ENCODE data around the gene APOBEC2. TPM values are rescaled to one million over a fixed set of nuclear protein-coding genes. Genes with fewer than 3 reads are reported as not detected.

The APOBEC2 gene
- total RNA-seq, 1 experiment from 2014 or later, result not detected

DNA sequence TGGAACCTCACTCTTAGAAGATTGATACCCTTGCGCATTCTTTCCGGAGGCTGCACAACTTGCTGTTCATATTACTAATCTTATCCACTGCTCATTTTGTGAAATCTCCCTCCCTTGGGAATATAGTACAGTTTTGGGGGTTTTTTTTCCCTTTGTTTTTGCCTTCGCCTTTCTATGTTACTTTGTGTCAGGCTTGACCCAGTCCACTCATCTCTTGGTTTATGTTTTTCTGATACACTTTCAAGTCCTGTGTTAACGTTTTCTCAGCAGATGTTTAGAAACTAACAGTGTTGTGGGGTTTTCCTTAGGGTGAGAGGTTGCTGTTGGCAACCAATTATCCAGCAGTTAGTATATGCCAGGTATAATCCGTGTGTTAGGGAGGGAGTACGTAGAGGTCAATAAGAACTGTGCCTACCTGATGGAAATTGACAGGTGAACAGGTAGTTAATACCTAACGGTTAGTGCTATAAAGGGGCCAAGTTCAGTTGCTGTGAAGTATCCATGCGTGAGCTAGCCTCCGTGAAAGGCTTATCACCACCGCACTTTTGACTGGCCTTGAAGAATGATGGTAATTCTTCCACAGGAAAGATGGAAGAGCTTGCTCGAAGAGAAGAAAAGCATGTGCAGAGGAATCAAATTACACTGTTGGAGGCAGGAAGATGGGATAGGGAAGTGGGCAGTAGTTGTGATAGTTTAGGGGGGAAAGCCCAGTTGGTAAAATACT, 21.1 kb downstream of the APOBEC2 start:
- CTCF ChIA-PET, result interaction anchor here (1.4 to 1.6 kb wide), 2 partner anchors 108 to 205 kb away, joined by 3 to 4 read pairs; no protein-coding TSS in a partner anchor
- intact Hi-C loops (cut with micrococcal nuclease; ENCODE audit: unreplicated experiment), result no loop called here

GRCh38 chr6:41074692-41075436, 21.9 kb downstream of the APOBEC2 start:
- BruUV-seq (replicated peaks), result no TSS peak
- no peak for DNase-seq
- peak overlapping the region; percentile 83 for H3K4me3 Mint-ChIP-seq (ENCODE audit: low read depth, unreplicated experiment)
- intact Hi-C loops (cut with micrococcal nuclease; ENCODE audit: unreplicated experiment), result no loop called here
- TF ChIP-seq, protein P1, sequence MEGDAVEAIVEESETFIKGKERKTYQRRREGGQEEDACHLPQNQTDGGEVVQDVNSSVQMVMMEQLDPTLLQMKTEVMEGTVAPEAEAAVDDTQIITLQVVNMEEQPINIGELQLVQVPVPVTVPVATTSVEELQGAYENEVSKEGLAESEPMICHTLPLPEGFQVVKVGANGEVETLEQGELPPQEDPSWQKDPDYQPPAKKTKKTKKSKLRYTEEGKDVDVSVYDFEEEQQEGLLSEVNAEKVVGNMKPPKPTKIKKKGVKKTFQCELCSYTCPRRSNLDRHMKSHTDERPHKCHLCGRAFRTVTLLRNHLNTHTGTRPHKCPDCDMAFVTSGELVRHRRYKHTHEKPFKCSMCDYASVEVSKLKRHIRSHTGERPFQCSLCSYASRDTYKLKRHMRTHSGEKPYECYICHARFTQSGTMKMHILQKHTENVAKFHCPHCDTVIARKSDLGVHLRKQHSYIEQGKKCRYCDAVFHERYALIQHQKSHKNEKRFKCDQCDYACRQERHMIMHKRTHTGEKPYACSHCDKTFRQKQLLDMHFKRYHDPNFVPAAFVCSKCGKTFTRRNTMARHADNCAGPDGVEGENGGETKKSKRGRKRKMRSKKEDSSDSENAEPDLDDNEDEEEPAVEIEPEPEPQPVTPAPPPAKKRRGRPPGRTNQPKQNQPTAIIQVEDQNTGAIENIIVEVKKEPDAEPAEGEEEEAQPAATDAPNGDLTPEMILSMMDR (IDR thresholded peaks at IDR 0.05; ENCODE audit: unreplicated experiment), result no peak
- H3K27me3 Mint-ChIP-seq (ENCODE audit: unreplicated experiment), result no peaks in the 10 kb centered on the region
- H3K4me1 Mint-ChIP-seq (ENCODE audit: low read depth, unreplicated experiment), result peaks cover 38% of the 10 kb centered on the region
- peaks cover 54% of the 10 kb centered on the region for H3K36me3 Mint-ChIP-seq (ENCODE audit: insufficient read depth, unreplicated experiment)
- CTCF ChIA-PET, result interaction anchor here (1.4 to 1.6 kb wide), 2 partner anchors 107 to 204 kb away, joined by 3 to 4 read pairs; no protein-coding TSS in a partner anchor
- H3K9me3 Mint-ChIP-seq (ENCODE audit: low read depth, unreplicated experiment), result no peaks in the 10 kb centered on the region
- peak overlapping the region; percentile 96 for H3K27ac Mint-ChIP-seq (ENCODE audit: unreplicated experiment)

More for the DNA sequence above, 21.1 kb downstream of the APOBEC2 start:
- TF ChIP-seq, protein P1 (IDR thresholded peaks at IDR 0.05; ENCODE audit: unreplicated experiment), result no peak
- H3K4me3 Mint-ChIP-seq (ENCODE audit: low read depth, unreplicated experiment), result peak overlapping the region; percentile 83
- BruUV-seq (replicated peaks), result TSS peak; percentile 65
- peaks cover 38% of the 10 kb centered on the region for H3K4me1 Mint-ChIP-seq (ENCODE audit: low read depth, unreplicated experiment)
- peak overlapping the region; percentile 96 for H3K27ac Mint-ChIP-seq (ENCODE audit: unreplicated experiment)
- H3K36me3 Mint-ChIP-seq (ENCODE audit: insufficient read depth, unreplicated experiment), result peaks cover 49% of the 10 kb centered on the region
- H3K9me3 Mint-ChIP-seq (ENCODE audit: low read depth, unreplicated experiment), result no peaks in the 10 kb centered on the region
- no peak for DNase-seq
- no peaks in the 10 kb centered on the region for H3K27me3 Mint-ChIP-seq (ENCODE audit: unreplicated experiment)

DNA sequence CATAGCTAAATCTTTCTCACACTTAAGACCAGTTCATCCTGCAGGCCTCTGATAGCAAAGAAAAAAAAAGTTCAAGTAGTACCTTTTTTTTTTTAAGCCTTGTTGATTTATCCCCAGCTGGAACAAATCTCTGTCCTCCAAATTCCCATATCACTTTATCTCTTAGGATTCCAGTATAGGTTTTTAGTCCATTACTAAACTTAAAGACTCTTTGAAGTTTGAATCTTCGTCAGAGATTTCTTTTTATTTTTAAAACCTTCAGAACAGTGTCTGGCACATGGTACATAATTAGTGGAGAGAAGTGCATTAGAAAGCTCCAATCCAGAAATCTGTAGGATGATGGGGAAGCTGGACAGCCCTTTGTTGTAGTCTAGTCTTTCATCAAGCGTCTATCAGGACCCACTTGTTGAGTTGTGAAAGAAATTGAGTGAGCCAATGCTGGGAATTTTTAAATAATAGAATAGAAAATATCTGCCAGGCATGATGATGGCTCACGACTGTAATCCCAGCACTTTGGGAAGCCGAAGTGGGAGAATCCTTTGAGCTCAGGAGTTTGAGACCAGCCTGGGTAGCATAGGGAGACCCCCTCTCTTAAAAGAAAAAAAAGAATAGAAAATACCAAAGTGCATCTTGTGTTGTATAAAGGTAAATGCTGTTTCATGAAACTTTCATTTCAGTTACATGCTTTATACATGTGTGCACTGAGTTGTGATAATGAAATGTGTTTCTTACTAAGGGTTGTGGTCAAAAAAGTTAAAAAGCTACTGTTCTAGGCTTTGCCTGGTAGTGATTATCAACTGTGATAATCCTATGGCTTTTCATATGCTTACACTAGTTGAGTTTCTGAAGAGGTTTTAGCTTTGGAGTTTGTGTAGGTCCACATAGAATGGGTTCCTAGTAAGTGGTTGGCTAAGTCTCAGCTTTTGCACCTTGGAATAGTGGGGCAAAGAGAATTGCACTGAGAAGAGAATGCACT, 22.9 kb downstream of the APOBEC2 start:
- Mint-ChIP-seq H3K27me3 (ENCODE audit: unreplicated experiment) (no peaks in the 10 kb centered on the region), H3K27ac (ENCODE audit: unreplicated experiment) (peak overlapping the region; percentile 96), H3K4me1 (ENCODE audit: low read depth, unreplicated experiment) (peaks cover 30% of the 10 kb centered on the region), H3K9me3 (ENCODE audit: low read depth, unreplicated experiment) (no peaks in the 10 kb centered on the region), H3K36me3 (ENCODE audit: insufficient read depth, unreplicated experiment) (peaks cover 53% of the 10 kb centered on the region), H3K4me3 (ENCODE audit: low read depth, unreplicated experiment) (peak overlapping the region; percentile 83)
- no peak for DNase-seq
- no TSS peak for BruUV-seq (replicated peaks)
- CTCF ChIA-PET, result interaction anchor here (0.6 kb wide), 2 partner anchors 658 to 659 kb away, joined by 6 to 8 read pairs; no protein-coding TSS in a partner anchor
- intact Hi-C loops (cut with micrococcal nuclease; ENCODE audit: unreplicated experiment), result no loop called here
- TF ChIP-seq, protein P1 (IDR thresholded peaks at IDR 0.05; ENCODE audit: unreplicated experiment), result no peak

DNA sequence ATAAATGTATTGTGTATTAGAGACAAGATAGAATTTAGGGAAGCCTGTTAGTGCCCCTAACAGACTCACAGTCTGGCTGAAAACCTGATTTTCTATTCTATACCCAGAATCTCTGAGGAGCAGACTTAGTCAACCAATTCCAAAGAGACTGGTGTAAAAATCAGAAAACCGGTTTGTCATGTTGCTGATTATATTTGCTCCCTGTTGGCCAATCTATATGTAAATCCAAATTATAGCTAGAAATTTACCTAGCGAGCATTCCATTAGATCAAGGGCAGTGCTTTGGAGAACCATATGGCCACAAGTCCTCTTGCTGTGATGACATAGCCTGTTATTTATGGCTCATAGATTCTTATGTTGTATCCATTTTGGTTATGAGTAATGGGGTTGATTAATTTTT, 24.5 kb downstream of the APOBEC2 start:
- no TSS peak for BruUV-seq (replicated peaks)

More for the DNA sequence above, 24.5 kb downstream of the APOBEC2 start:
- H3K27me3 Mint-ChIP-seq (ENCODE audit: unreplicated experiment), result no peaks in the 10 kb centered on the region
- no peak for DNase-seq
- CTCF ChIA-PET, result interaction anchor here (0.5 kb wide), 1 partner anchor 760 kb away, joined by 11 read pairs; no protein-coding TSS in a partner anchor
- intact Hi-C loops (cut with micrococcal nuclease; ENCODE audit: unreplicated experiment), result no loop called here
- H3K9me3 Mint-ChIP-seq (ENCODE audit: low read depth, unreplicated experiment), result no peaks in the 10 kb centered on the region
- peaks cover 25% of the 10 kb centered on the region for H3K4me1 Mint-ChIP-seq (ENCODE audit: low read depth, unreplicated experiment)
- no peak overlapping the region for H3K27ac Mint-ChIP-seq (ENCODE audit: unreplicated experiment)
- TF ChIP-seq, protein P1 (IDR thresholded peaks at IDR 0.05; ENCODE audit: unreplicated experiment), result no peak
- peaks cover 37% of the 10 kb centered on the region for H3K36me3 Mint-ChIP-seq (ENCODE audit: insufficient read depth, unreplicated experiment)
- H3K4me3 Mint-ChIP-seq (ENCODE audit: low read depth, unreplicated experiment), result no peak overlapping the region

Data from Calu3 (cell line).